Skeletal muscle tissue (tissue), 4 donors: ENCODE data around the gene ZNF429. TPM values are rescaled to one million over a fixed set of nuclear protein-coding genes. Genes with fewer than 3 reads are reported as not detected.
A peak's percentile ranks its signal among the peaks of the same experiment; 100 is the strongest.

Experiments used
- H3K27ac ChIP-seq: one replicate; pipeline ENCODE4 v1.7.0; 2013; ENCODE audit warnings: mild to moderate bottlenecking, low read depth, low read length, inconsistent platforms
- H3K27me3 ChIP-seq, 3 donors: one replicate each; pipeline ENCODE4 v1.7.0; 2013; ENCODE audit warnings: low read length in 3 of 3; ENCODE audit not compliant: control insufficient read depth in 3 of 3, insufficient read depth in 3 of 3
- H3K36me3 ChIP-seq, 3 donors: one replicate each; pipeline ENCODE4 v1.7.0; 2013; ENCODE audit warnings: low read length in 3 of 3; ENCODE audit not compliant: control insufficient read depth in 3 of 3, insufficient read depth in 3 of 3
- H3K4me1 ChIP-seq, 3 donors: one replicate each; pipeline ENCODE4 v1.7.0; 2013; ENCODE audit warnings: low read length in 3 of 3, mild to moderate bottlenecking in 3 of 3; ENCODE audit not compliant: control insufficient read depth in 3 of 3, insufficient read depth in 3 of 3
- H3K4me3 ChIP-seq, 3 donors: one replicate each; pipeline ENCODE4 v1.7.0; 2013; ENCODE audit warnings: low read length in 3 of 3
- H3K9ac ChIP-seq, 3 donors: one replicate each; pipeline ENCODE4 v1.7.0; 2013; ENCODE audit warnings: low read length in 3 of 3, mild to moderate bottlenecking in 3 of 3, moderate library complexity in 2 of 3, low read depth in 1 of 3
- H3K9me3 ChIP-seq, 3 donors: one replicate each; pipeline ENCODE4 v1.7.0; 2013; ENCODE audit warnings: low read length in 3 of 3; ENCODE audit not compliant: control insufficient read depth in 3 of 3
- total RNA-seq: library from RNA; depleted of rRNA; stranded (reverse); fragments of >200 nt; gene quantifications from one replicate; pipeline ENCODE4 v1.2.3, GENCODE V29; 2014
- donor health status: Osteomylitis.

The ZNF429 gene
- total RNA-seq, 1 donor from 2014 or later: 10.4 TPM

- Histone ChIP-seq H3K27ac (peak overlapping the region; percentile 54), H3K36me3 (peaks cover 0 to under 1% (median 0%) of the 10 kb centered on the region in 3 donors), H3K4me3 (peak overlapping the region; percentile 68 to 88 (median 80)), H3K4me1 (peaks cover 0 to 3% (median 0%) of the 10 kb centered on the region in 3 donors), H3K9ac (peak overlapping the region; percentile 69 to 96 (median 72)), H3K27me3 (no peaks in the 10 kb centered on the region), H3K9me3 (peaks cover 0 to 6% (median 0%) of the 10 kb centered on the region in 3 donors)
These were observed 63.6 kb downstream of the ZNF429 start for GRCh38 chr19:21568816-21569493.

- Histone ChIP-seq H3K9ac (peak overlapping the region in 2 of 3 donors; percentile 52 to 76), H3K36me3 (no peaks in the 10 kb centered on the region), H3K9me3 (peaks cover 0 to 6% (median 0%) of the 10 kb centered on the region in 3 donors), H3K4me3 (peak overlapping the region; percentile 68 to 88 (median 80)), H3K27ac (peak overlapping the region; percentile 39), H3K27me3 (no peaks in the 10 kb centered on the region), H3K4me1 (peaks cover 0 to 3% (median 0%) of the 10 kb centered on the region in 3 donors)
These were observed 64.1 kb downstream of the ZNF429 start for GRCh38 chr19:21569494-21569865.

- H3K4me1 ChIP-seq: peaks cover 0 to 3% (median 0%) of the 10 kb centered on the region in 3 donors
- H3K4me3 ChIP-seq: no peak overlapping the region
- H3K27me3 ChIP-seq: no peaks in the 10 kb centered on the region
- no peaks in the 10 kb centered on the region for H3K36me3 ChIP-seq
- no peak overlapping the region for H3K9ac ChIP-seq
- peaks cover 0 to 6% (median 0%) of the 10 kb centered on the region in 3 donors for H3K9me3 ChIP-seq
- H3K27ac ChIP-seq: no peak overlapping the region
These were observed 65.9 kb downstream of the ZNF429 start for GRCh38 chr19:21571316-21571715.

- H3K4me1 ChIP-seq: no peaks in the 10 kb centered on the region
- H3K9me3 ChIP-seq: no peaks in the 10 kb centered on the region
- H3K4me3 ChIP-seq: no peak overlapping the region
- no peak overlapping the region for H3K27ac ChIP-seq
- H3K27me3 ChIP-seq: no peaks in the 10 kb centered on the region
- no peaks in the 10 kb centered on the region for H3K36me3 ChIP-seq
- H3K9ac ChIP-seq: no peak overlapping the region
These were observed 69.2 kb downstream of the ZNF429 start for GRCh38 chr19:21574607-21575006.

- Histone ChIP-seq H3K4me1 (no peaks in the 10 kb centered on the region), H3K9me3 (peaks cover 0 to 3% (median 0%) of the 10 kb centered on the region in 3 donors), H3K27me3 (no peaks in the 10 kb centered on the region), H3K4me3 (no peak overlapping the region), H3K27ac (no peak overlapping the region), H3K36me3 (no peaks in the 10 kb centered on the region), H3K9ac (no peak overlapping the region)
These were observed 71.1 kb downstream of the ZNF429 start for GRCh38 chr19:21576481-21576880.

GRCh38 chr19:21580101-21580500 lies 74.7 kb downstream of the ZNF429 start:
- no peak overlapping the region for H3K27ac ChIP-seq
- H3K9me3 ChIP-seq: peaks cover 0 to 9% (median 0%) of the 10 kb centered on the region in 3 donors
- H3K4me1 ChIP-seq: peaks cover 0 to 5% (median 0%) of the 10 kb centered on the region in 3 donors
- H3K36me3 ChIP-seq: no peaks in the 10 kb centered on the region
- H3K4me3 ChIP-seq: no peak overlapping the region
- H3K27me3 ChIP-seq: peaks cover 0 to 7% (median 0%) of the 10 kb centered on the region in 3 donors
- H3K9ac ChIP-seq: no peak overlapping the region

GRCh38 chr19:21580818-21581217 lies 75.4 kb downstream of the ZNF429 start:
- no peaks in the 10 kb centered on the region for H3K36me3 ChIP-seq
- no peak overlapping the region for H3K4me3 ChIP-seq
- H3K9ac ChIP-seq: no peak overlapping the region
- peaks cover 0 to 11% (median 0%) of the 10 kb centered on the region in 3 donors for H3K4me1 ChIP-seq
- no peak overlapping the region for H3K27ac ChIP-seq
- peaks cover 0 to 13% (median 0%) of the 10 kb centered on the region in 3 donors for H3K9me3 ChIP-seq
- peaks cover 0 to 13% (median 0%) of the 10 kb centered on the region in 3 donors for H3K27me3 ChIP-seq

GRCh38 chr19:21581646-21582240 lies 76.3 kb downstream of the ZNF429 start:
- Histone ChIP-seq H3K27me3 (peaks cover 0 to 18% (median 4%) of the 10 kb centered on the region in 3 donors), H3K4me1 (peaks cover 0 to 12% (median 0%) of the 10 kb centered on the region in 3 donors), H3K9ac (no peak overlapping the region), H3K36me3 (no peaks in the 10 kb centered on the region), H3K27ac (no peak overlapping the region), H3K4me3 (no peak overlapping the region), H3K9me3 (peaks cover 0 to 13% (median 0%) of the 10 kb centered on the region in 3 donors)

- H3K27me3 ChIP-seq: peaks cover 0 to 26% (median 4%) of the 10 kb centered on the region in 3 donors
- peaks cover 0 to 14% (median 3%) of the 10 kb centered on the region in 3 donors for H3K4me1 ChIP-seq
- no peak overlapping the region for H3K4me3 ChIP-seq
- H3K9me3 ChIP-seq: peaks cover 0 to 13% (median 0%) of the 10 kb centered on the region in 3 donors
- no peak overlapping the region for H3K9ac ChIP-seq
- H3K27ac ChIP-seq: no peak overlapping the region
- H3K36me3 ChIP-seq: no peaks in the 10 kb centered on the region
These were observed 79.1 kb downstream of the ZNF429 start for GRCh38 chr19:21584537-21584936.

- Histone ChIP-seq H3K36me3 (no peaks in the 10 kb centered on the region), H3K27ac (no peak overlapping the region), H3K4me1 (peaks cover 0 to 14% (median 3%) of the 10 kb centered on the region in 3 donors), H3K4me3 (no peak overlapping the region), H3K27me3 (peaks cover 0 to 26% (median 4%) of the 10 kb centered on the region in 3 donors), H3K9ac (no peak overlapping the region), H3K9me3 (peaks cover 0 to 10% (median 0%) of the 10 kb centered on the region in 3 donors)
These were observed 80.0 kb downstream of the ZNF429 start for GRCh38 chr19:21585281-21585890.
